GM12875 (cell line): ENCODE results near the gene KLHL36.

Source experiments
- H3K4me3 ChIP-seq: one replicate; pipeline ENCODE4 v1.5.1; 2011; ENCODE audit warnings: low read depth, low read length, control low read depth
- TF ChIP-seq, protein P1 (sequence below): IDR thresholded peaks from 2 replicates; pipeline ENCODE4 v1.5.1; 2011; ENCODE audit warnings: low read depth, mild to moderate bottlenecking, control low read depth, inconsistent platforms, low read length, moderate library complexity, borderline replicate concordance; ENCODE audit not compliant: insufficient read depth

KLHL36 gene

DNA sequence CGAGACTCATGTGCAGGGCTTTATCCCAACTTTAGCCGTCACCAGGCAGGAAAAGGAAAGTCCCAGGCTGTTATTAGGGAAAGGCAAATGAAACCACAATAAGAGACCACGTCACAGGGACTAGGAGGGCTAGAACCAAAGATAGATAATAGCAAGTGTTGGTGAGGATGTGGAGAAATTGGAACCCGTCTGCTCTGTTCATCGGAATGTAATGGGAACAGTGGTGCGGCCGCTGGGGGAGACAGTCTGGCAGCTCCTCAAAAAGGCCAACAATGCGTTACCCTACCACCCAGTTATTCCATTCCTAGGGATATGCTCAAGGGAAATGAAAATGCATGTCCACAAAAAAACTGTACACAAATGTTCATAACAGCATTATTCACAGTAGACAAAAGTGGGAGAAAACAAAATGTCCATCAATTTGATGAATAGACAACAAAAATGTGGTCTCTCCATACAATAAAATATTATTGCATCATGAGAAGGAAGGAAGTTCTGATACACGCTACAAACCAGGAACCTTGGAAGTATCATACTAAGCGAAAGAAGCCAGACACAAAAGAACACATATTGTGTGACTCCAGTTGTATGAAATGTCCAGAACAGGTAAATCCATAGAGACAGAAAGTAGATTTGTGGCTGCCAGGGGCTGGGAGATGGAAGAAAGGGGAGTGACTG, 32.0 kb downstream of the KLHL36 start:
- TF ChIP-seq, protein P1, sequence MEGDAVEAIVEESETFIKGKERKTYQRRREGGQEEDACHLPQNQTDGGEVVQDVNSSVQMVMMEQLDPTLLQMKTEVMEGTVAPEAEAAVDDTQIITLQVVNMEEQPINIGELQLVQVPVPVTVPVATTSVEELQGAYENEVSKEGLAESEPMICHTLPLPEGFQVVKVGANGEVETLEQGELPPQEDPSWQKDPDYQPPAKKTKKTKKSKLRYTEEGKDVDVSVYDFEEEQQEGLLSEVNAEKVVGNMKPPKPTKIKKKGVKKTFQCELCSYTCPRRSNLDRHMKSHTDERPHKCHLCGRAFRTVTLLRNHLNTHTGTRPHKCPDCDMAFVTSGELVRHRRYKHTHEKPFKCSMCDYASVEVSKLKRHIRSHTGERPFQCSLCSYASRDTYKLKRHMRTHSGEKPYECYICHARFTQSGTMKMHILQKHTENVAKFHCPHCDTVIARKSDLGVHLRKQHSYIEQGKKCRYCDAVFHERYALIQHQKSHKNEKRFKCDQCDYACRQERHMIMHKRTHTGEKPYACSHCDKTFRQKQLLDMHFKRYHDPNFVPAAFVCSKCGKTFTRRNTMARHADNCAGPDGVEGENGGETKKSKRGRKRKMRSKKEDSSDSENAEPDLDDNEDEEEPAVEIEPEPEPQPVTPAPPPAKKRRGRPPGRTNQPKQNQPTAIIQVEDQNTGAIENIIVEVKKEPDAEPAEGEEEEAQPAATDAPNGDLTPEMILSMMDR, result no peak
- no peak overlapping the region for H3K4me3 ChIP-seq

DNA sequence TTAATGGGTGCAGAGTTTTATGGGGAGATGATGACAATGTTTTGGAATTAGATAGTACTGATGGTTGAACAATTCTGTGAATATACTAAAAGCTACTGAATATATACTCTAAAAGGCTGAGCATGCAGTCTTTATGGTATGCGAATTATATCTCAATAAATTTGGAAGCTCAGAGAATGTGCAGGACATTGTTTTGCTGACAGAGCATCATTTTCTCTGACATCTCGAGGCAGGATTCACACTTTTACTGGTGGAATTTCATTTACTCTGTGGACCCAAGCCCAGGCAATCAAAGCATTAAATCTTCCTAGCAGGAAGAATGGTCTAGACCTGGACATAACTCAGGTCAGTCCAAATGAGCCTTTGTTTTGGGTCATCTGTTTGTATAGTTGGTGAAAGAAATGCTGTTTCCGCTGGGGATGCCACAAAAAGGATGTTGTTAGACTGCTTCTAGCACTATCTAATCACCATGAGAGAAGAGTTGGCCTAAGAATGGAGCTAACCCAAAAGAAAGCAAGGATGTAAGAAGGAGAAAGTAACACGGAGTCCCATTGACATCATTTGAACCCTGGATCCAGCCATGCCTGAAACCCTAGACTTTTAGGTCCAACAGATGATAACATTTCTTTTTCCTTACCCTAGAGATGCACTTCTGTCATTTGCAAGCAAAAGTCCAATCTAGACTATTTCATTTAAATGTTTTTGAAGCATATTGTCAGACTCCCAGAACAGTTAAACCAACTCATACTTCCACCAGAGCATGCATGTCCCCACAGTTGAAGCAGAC, 32.7 kb downstream of the KLHL36 start:
- TF ChIP-seq, protein P1, result no peak
- no peak overlapping the region for H3K4me3 ChIP-seq

DNA sequence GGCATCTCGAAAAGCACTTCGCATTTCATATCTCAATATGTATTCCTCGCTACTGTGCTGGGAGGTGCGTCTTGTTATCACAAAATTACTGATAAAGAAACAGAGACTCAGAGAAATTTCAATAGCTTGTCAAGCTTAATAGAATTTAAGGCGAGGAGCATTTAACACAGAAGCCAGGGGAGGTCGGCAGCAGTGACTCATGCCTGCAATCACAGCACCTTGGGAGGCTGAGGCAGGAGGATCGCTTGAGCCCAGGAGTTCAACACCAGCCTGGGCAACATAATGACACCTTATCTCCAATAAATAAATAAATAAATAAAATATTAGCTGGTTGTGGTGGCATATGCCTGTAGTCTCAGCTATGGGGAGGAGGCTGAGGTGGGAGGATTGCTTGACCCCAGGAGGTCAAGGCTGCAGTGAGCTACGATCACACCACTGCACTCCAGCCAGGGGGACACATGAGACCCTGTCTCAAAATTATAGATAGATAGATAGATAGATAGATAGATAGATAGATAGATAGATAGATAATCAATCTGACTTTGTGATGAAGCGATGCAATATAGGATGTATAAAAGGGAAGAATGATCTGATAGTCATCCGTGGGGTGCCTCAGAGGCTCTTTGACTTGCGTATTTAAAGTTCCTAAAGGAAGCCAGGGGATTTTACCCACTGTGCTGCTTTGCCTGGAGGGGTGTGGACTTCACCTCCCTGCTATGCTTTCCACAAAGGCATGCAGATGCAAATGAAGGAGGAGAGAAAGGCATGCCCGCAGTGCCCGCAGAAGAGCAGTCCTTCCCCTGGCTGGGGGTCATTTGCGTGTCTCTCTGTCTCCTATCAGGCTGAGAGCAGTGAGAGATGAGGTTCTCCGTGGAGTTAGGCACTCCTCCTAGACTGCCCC, 35.6 kb downstream of the KLHL36 start:
- H3K4me3 ChIP-seq, result no peak overlapping the region
- TF ChIP-seq, protein P1, result no peak

DNA sequence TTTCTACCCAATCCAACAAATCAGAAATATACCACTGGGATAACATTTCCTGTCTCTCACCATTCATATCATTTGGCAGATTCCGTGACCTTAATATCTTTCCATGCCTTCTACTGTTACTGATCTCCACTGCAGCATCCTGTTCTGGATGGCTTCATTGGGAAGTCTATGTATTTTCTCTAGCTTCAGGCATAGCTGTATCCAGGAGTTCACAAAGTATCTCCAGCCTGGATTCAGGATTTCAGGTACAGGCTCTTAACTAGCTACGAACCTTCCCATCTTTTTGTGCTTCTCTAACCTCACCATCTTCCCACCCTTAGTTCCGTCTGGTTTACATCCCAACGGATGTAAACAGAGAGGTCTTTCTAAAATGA, 36.3 kb downstream of the KLHL36 start:
- no peak overlapping the region for H3K4me3 ChIP-seq
- TF ChIP-seq, protein P1, result no peak

DNA sequence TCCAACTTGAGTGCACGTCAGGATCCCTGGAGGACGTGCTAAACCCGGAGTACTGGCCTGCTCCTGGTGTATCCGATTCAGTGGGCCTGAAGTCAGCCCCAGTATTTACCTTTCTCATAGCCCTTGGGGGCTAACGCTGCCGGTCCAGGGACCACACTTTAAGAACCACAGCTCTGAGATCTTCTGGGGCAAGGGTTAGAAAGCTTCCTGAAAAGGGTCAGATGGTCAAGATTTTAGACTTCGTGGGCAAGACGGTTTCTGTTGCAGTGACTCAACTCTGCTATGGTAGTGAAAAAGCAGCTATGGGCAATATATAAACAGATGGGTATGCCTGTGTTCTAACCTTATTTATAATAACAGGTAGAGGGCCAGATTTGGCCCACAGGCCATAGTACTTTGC, 36.9 kb downstream of the KLHL36 start:
- TF ChIP-seq, protein P1, result no peak
- H3K4me3 ChIP-seq, result no peak overlapping the region

DNA sequence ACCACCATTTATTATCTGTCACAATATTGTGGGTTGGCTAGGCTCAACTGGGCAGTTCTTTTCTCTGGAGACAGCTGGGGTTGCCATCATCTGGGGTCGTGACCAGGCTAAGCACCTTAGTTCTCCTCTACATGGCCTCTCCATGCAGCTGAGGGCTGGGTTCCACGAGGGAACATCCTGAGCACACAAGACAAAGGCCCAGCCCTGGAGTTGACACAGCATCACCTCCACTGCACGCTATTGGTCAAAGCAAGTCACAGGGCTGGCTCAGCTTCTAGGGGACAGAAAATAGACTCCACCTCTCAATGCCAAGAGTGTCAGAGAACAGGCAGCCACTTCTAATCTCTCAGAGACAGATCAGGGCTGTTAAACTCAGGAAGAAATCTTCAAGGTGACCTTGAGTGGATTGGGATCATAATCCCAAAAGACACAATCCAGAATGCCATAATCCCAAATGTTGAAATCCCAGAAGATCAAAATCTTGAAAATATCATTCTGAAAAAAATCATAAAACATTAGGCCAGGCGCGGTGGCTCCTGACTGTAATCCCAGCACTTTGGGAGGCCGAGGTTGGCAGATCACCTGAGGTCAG, 38.5 kb downstream of the KLHL36 start:
- TF ChIP-seq, protein P1, result no peak
- no peak overlapping the region for H3K4me3 ChIP-seq
